Measurements from ENCODE around the gene ADGRL3.

DNA sequence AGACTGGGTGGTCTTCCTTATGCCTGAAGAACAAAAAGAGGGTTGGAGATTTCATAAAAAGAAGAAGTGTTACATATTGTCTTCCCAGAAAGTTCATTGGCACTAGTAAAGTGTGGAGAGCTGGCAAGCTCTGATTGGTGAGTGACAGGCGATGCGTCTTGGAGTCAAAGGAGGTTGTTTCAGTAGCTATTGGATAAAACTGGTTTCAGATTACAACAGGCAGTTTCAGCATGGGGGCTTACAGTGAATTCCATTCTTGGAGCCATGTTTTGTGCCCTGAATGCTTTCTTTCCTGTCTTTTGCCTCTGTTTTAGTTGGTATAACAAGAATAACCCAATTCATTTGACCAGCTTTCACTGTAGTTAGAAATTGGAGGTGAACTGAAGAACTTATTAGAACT, 750.5 kb downstream of the ADGRL3 start:
- no peak for TF ChIP-seq POLR2A (IDR thresholded peaks at IDR 0.05)
- TF ChIP-seq, protein P1, sequence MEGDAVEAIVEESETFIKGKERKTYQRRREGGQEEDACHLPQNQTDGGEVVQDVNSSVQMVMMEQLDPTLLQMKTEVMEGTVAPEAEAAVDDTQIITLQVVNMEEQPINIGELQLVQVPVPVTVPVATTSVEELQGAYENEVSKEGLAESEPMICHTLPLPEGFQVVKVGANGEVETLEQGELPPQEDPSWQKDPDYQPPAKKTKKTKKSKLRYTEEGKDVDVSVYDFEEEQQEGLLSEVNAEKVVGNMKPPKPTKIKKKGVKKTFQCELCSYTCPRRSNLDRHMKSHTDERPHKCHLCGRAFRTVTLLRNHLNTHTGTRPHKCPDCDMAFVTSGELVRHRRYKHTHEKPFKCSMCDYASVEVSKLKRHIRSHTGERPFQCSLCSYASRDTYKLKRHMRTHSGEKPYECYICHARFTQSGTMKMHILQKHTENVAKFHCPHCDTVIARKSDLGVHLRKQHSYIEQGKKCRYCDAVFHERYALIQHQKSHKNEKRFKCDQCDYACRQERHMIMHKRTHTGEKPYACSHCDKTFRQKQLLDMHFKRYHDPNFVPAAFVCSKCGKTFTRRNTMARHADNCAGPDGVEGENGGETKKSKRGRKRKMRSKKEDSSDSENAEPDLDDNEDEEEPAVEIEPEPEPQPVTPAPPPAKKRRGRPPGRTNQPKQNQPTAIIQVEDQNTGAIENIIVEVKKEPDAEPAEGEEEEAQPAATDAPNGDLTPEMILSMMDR (IDR thresholded peaks at IDR 0.05), result no peak
